ENCODE data around the gene GTF3C1. TPM values are rescaled to one million over a fixed set of nuclear protein-coding genes. Genes with fewer than 3 reads are reported as not detected.

Gene GTF3C1
- total and polyA plus RNA-seq, 2 donors (not counting 1 experiment from before 2014, with no cell fraction given) = 31.2 to 49.6 TPM

DNA sequence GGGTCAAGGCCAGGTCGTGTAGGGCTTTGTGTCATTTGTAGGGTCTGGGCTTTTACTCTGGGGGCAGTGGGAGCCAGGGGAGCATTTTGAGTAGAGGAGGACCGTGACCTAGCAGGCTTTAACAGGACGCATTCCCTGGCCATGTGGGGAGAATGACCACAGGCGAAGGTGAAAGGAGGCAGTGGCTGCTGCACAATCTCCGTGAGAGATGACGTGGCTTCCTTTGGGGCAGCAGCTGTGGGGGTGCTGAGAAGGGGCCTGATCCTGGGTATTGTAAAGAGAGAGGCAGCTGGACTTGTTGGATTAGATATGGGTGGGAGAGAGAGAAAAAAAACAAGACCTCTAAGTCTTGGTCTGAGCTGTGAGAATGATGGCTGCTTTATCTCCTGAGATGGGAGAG is 46.3 kb upstream of the GTF3C1 start:
- no peak overlapping the region for H2AFZ ChIP-seq (ENCODE audit: insufficient read depth, low read depth, low read length, poor library complexity, severe bottlenecking)
- CTCF ChIA-PET = no interaction called here
- H3K27me3 ChIP-seq (replicated peaks in 1 of 4; ENCODE audit: control extremely low read depth in 1 of 4, control insufficient read depth in 3 of 4, insufficient read depth in 4 of 4, low read length in 3 of 4) = no peaks in the 10 kb centered on the region
- DNase-seq = no peak
- H3K4me1 ChIP-seq (ENCODE audit: control insufficient read depth in 2 of 2, insufficient read depth in 2 of 2, low read length in 2 of 2) = no peaks in the 10 kb centered on the region
- H3K27ac ChIP-seq (ENCODE audit: low read length in 2 of 2) = no peak overlapping the region
- TF ChIP-seq EZH2 (IDR thresholded peaks at IDR 0.05; ENCODE audit: borderline replicate concordance, insufficient read depth, low read depth, low read length, poor library complexity, severe bottlenecking) = no peak
- TF ChIP-seq, protein P1, sequence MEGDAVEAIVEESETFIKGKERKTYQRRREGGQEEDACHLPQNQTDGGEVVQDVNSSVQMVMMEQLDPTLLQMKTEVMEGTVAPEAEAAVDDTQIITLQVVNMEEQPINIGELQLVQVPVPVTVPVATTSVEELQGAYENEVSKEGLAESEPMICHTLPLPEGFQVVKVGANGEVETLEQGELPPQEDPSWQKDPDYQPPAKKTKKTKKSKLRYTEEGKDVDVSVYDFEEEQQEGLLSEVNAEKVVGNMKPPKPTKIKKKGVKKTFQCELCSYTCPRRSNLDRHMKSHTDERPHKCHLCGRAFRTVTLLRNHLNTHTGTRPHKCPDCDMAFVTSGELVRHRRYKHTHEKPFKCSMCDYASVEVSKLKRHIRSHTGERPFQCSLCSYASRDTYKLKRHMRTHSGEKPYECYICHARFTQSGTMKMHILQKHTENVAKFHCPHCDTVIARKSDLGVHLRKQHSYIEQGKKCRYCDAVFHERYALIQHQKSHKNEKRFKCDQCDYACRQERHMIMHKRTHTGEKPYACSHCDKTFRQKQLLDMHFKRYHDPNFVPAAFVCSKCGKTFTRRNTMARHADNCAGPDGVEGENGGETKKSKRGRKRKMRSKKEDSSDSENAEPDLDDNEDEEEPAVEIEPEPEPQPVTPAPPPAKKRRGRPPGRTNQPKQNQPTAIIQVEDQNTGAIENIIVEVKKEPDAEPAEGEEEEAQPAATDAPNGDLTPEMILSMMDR (IDR thresholded peaks at IDR 0.05) = no peak
- Mint-ChIP-seq H3K27ac (no peak overlapping the region), H3K9me3 (ENCODE audit: insufficient read depth) (no peaks in the 10 kb centered on the region), H3K4me1 (no peaks in the 10 kb centered on the region), H3K27me3 (no peaks in the 10 kb centered on the region), H3K4me3 (no peak overlapping the region)
- ATAC-seq (ENCODE audit: low read depth) = no peak
- H3K4me2 ChIP-seq (replicated peaks; ENCODE audit: low read depth, low read length, poor library complexity, severe bottlenecking) = no peak overlapping the region
- POLR2A ChIA-PET = no interaction called here
- no peaks in the 10 kb centered on the region for H3K79me2 ChIP-seq (ENCODE audit: control insufficient read depth, insufficient read depth, low read length)
- H3K9me3 ChIP-seq (ENCODE audit: control extremely low read depth in 1 of 3, control insufficient read depth in 2 of 3, insufficient read depth in 1 of 3, low read length in 2 of 3) = no peaks in the 10 kb centered on the region
- H4K20me1 ChIP-seq (ENCODE audit: control insufficient read depth, insufficient read depth, low read length, poor library complexity, severe bottlenecking) = no peaks in the 10 kb centered on the region
- intact Hi-C loops (cut with micrococcal nuclease) = no loop called here
- H3K4me3 ChIP-seq (ENCODE audit: control extremely low read depth in 1 of 5, extremely low read depth in 1 of 5, insufficient read depth in 1 of 5, low read depth in 2 of 5, low read length in 4 of 5) = no peak overlapping the region
- H3K36me3 ChIP-seq (replicated peaks in 1 of 2; ENCODE audit: control extremely low read depth in 1 of 2, control insufficient read depth in 1 of 2, extremely low read depth in 1 of 2, insufficient read depth in 2 of 2, low read length in 1 of 2) = peaks cover 0 to 2% of the 10 kb centered on the region in 2 experiments
- WGBS (ENCODE audit: insufficient coverage) = 92% methylated on average over 6 of the region's 6 CpGs
- H3K9ac ChIP-seq (ENCODE audit: low read length) = no peak overlapping the region

DNA sequence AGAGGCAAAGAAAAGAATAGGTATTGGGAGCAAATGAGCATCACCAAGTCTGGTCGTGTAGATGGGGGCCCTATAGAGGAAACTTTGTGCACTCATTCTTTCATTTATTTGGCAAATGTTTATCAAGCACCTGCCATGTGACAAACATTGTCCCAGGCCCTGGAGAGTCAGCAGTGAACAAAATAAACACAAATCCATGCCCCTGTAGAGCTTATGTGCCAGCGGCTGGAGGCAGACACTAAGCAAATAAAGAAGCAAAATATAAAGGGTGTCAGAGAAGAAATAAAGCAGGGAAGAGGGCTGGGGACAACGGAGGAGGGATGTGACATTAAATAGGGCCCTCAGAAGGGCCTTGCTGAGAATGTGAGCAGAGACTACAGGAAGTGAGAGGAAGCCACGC is 45.8 kb upstream of the GTF3C1 start:
- H3K4me3 ChIP-seq (ENCODE audit: control extremely low read depth in 1 of 5, extremely low read depth in 1 of 5, insufficient read depth in 1 of 5, low read depth in 2 of 5, low read length in 4 of 5) = no peak overlapping the region
- ATAC-seq (ENCODE audit: low read depth) (no peak), DNase-seq (no peak)
- H3K9me3 Mint-ChIP-seq (ENCODE audit: insufficient read depth) = no peaks in the 10 kb centered on the region
- intact Hi-C loops (cut with micrococcal nuclease) = no loop called here
- CTCF ChIA-PET = no interaction called here
- TF ChIP-seq, protein P1 (IDR thresholded peaks at IDR 0.05) = no peak
- TF ChIP-seq EZH2 (IDR thresholded peaks at IDR 0.05; ENCODE audit: borderline replicate concordance, insufficient read depth, low read depth, low read length, poor library complexity, severe bottlenecking) = no peak
- no peaks in the 10 kb centered on the region for H3K79me2 ChIP-seq (ENCODE audit: control insufficient read depth, insufficient read depth, low read length)
- no peaks in the 10 kb centered on the region for H3K27me3 ChIP-seq (replicated peaks in 1 of 4; ENCODE audit: control extremely low read depth in 1 of 4, control insufficient read depth in 3 of 4, insufficient read depth in 4 of 4, low read length in 3 of 4)
- POLR2A ChIA-PET = no interaction called here
- no peaks in the 10 kb centered on the region for H3K9me3 ChIP-seq (ENCODE audit: control extremely low read depth in 1 of 3, control insufficient read depth in 2 of 3, insufficient read depth in 1 of 3, low read length in 2 of 3)
- H2AFZ ChIP-seq (ENCODE audit: insufficient read depth, low read depth, low read length, poor library complexity, severe bottlenecking) = no peak overlapping the region
- no peaks in the 10 kb centered on the region for H3K27me3 Mint-ChIP-seq
- WGBS (ENCODE audit: insufficient coverage) = 83% methylated on average over 3 of the region's 4 CpGs
- H3K4me2 ChIP-seq (replicated peaks; ENCODE audit: low read depth, low read length, poor library complexity, severe bottlenecking) = no peak overlapping the region
- H3K4me1 Mint-ChIP-seq = no peaks in the 10 kb centered on the region
- H3K4me3 Mint-ChIP-seq = no peak overlapping the region
- H3K9ac ChIP-seq (ENCODE audit: low read length) = no peak overlapping the region
- peaks cover 0 to 2% of the 10 kb centered on the region in 2 experiments for H3K36me3 ChIP-seq (replicated peaks in 1 of 2; ENCODE audit: control extremely low read depth in 1 of 2, control insufficient read depth in 1 of 2, extremely low read depth in 1 of 2, insufficient read depth in 2 of 2, low read length in 1 of 2)
- no peaks in the 10 kb centered on the region for H4K20me1 ChIP-seq (ENCODE audit: control insufficient read depth, insufficient read depth, low read length, poor library complexity, severe bottlenecking)
- H3K27ac ChIP-seq (ENCODE audit: low read length in 2 of 2) = no peak overlapping the region
- H3K27ac Mint-ChIP-seq = no peak overlapping the region
- no peaks in the 10 kb centered on the region for H3K4me1 ChIP-seq (ENCODE audit: control insufficient read depth in 2 of 2, insufficient read depth in 2 of 2, low read length in 2 of 2)
